ENCODE data around the gene OLR1. TPM values are rescaled to one million over a fixed set of nuclear protein-coding genes. Genes with fewer than 3 reads are reported as not detected.
A peak's percentile ranks its signal among the peaks of the same experiment; 100 is the strongest.

Gene OLR1
- total RNA-seq, 1 donor: not detected

GRCh38 chr12:10154145-10154496 is 17.8 kb downstream of the OLR1 start:
- no peak for DNase-seq (ENCODE audit: low read depth in 2 of 3, low spot score in 2 of 3)

- DNase-seq (ENCODE audit: low read depth in 2 of 3, low spot score in 2 of 3): peak; percentile 46 to 73 (median 63)
These were observed 18.4 kb downstream of the OLR1 start for GRCh38 chr12:10153271-10154144.

GRCh38 chr12:10151621-10152020 is 20.3 kb downstream of the OLR1 start:
- DNase-seq (ENCODE audit: low read depth in 2 of 3, low spot score in 2 of 3): no peak

- DNase-seq (ENCODE audit: low read depth in 2 of 3, low spot score in 2 of 3): no peak
These were observed 24.1 kb downstream of the OLR1 start for GRCh38 chr12:10147714-10148403.

- no peak for DNase-seq (ENCODE audit: low read depth in 2 of 3, low spot score in 2 of 3)
These were observed 28.8 kb downstream of the OLR1 start for GRCh38 chr12:10142976-10143589.

- peak in 2 of 3 donors; percentile 66 to 90 for DNase-seq (ENCODE audit: low read depth in 2 of 3, low spot score in 2 of 3)
These were observed 31.9 kb downstream of the OLR1 start for GRCh38 chr12:10140001-10140400.

- DNase-seq (ENCODE audit: low read depth in 2 of 3, low spot score in 2 of 3): no peak
These were observed 35.2 kb downstream of the OLR1 start for GRCh38 chr12:10136637-10137205.

GRCh38 chr12:10135126-10135525 is 36.8 kb downstream of the OLR1 start:
- no peak for DNase-seq (ENCODE audit: low read depth in 2 of 3, low spot score in 2 of 3)

GRCh38 chr12:10132850-10133370 is 39.0 kb downstream of the OLR1 start:
- DNase-seq (ENCODE audit: low read depth in 2 of 3, low spot score in 2 of 3): no peak

GRCh38 chr12:10131111-10131690 is 40.7 kb downstream of the OLR1 start:
- peak in 1 of 3 donors; percentile 40 for DNase-seq (ENCODE audit: low read depth in 2 of 3, low spot score in 2 of 3)

- peak in 2 of 3 donors; percentile 23 to 32 for DNase-seq (ENCODE audit: low read depth in 2 of 3, low spot score in 2 of 3)
These were observed 41.9 kb downstream of the OLR1 start, which contains the start of gene CLEC7A for GRCh38 chr12:10130042-10130441. CLEC7A (minus strand) TSS chr12:10130199; CDS start chr12:10130082, 117 bp downstream.

GRCh38 chr12:10128687-10129086 is 43.2 kb downstream of the OLR1 start:
- DNase-seq (ENCODE audit: low read depth in 2 of 3, low spot score in 2 of 3): peak in 2 of 3 donors; percentile 41 to 83

- no peak for DNase-seq (ENCODE audit: low read depth in 2 of 3, low spot score in 2 of 3)
These were observed 45.5 kb downstream of the OLR1 start for GRCh38 chr12:10126413-10126812.

GRCh38 chr12:10122689-10123088 is 49.2 kb downstream of the OLR1 start:
- no peak for DNase-seq (ENCODE audit: low read depth in 2 of 3, low spot score in 2 of 3)

- peak in 1 of 3 donors; percentile 55 for DNase-seq (ENCODE audit: low read depth in 2 of 3, low spot score in 2 of 3)
These were observed 50.7 kb downstream of the OLR1 start for GRCh38 chr12:10121278-10121677.

GRCh38 chr12:10119066-10119465 is 52.9 kb downstream of the OLR1 start:
- DNase-seq (ENCODE audit: low read depth in 2 of 3, low spot score in 2 of 3): no peak

GRCh38 chr12:10115890-10116289 is 56.0 kb downstream of the OLR1 start:
- DNase-seq (ENCODE audit: low read depth in 2 of 3, low spot score in 2 of 3): no peak

- DNase-seq (ENCODE audit: low read depth in 2 of 3, low spot score in 2 of 3): no peak
These were observed 56.6 kb downstream of the OLR1 start for GRCh38 chr12:10115311-10115710.

GRCh38 chr12:10113920-10114319 is 58.0 kb downstream of the OLR1 start:
- DNase-seq (ENCODE audit: low read depth in 2 of 3, low spot score in 2 of 3): no peak

- DNase-seq (ENCODE audit: low read depth in 2 of 3, low spot score in 2 of 3): no peak
These were observed 58.9 kb downstream of the OLR1 start for GRCh38 chr12:10113075-10113474.
